ENCODE measurements around the gene PTPRU.

The PTPRU gene

GRCh38 chr1:29363536-29363935 is 127.2 kb downstream of the PTPRU start:
- intact Hi-C loops (cut with DNase I) = no loop called here
- DNase-seq = peak in 3 of 42 donors; percentile 3 to 13 (median 11)

GRCh38 chr1:29364101-29364678 is 127.9 kb downstream of the PTPRU start:
- intact Hi-C loops (cut with DNase I) = no loop called here
- peak in 2 of 42 donors; percentile 3 to 14 for DNase-seq

GRCh38 chr1:29365906-29366670 is 129.8 kb downstream of the PTPRU start:
- intact Hi-C loops (cut with DNase I) = no loop called here
- peak in 1 of 42 donors; percentile 2 for DNase-seq

GRCh38 chr1:29368936-29369932 is 132.9 kb downstream of the PTPRU start:
- peak in 1 of 42 donors; percentile 14 for DNase-seq
- intact Hi-C loops (cut with DNase I) = no loop called here

- DNase-seq = peak in 1 of 42 donors; percentile 12
- intact Hi-C loops (cut with DNase I) = no loop called here
These were observed 133.7 kb downstream of the PTPRU start for GRCh38 chr1:29370067-29370466.

- peak in 1 of 42 donors; percentile 8 for DNase-seq
- intact Hi-C loops (cut with DNase I) = no loop called here
These were observed 135.0 kb downstream of the PTPRU start for GRCh38 chr1:29371332-29371731.

- intact Hi-C loops (cut with DNase I) = no loop called here
- no peak for DNase-seq
These were observed 135.8 kb downstream of the PTPRU start for GRCh38 chr1:29372108-29372507.

Data from head of caudate nucleus (tissue), 42 donors.